ENCODE results near the gene GEN1.

GEN1 gene

GRCh38 chr2:17749753-17750438, 4.0 kb upstream of the GEN1 start:
- TF ChIP-seq, protein P1, sequence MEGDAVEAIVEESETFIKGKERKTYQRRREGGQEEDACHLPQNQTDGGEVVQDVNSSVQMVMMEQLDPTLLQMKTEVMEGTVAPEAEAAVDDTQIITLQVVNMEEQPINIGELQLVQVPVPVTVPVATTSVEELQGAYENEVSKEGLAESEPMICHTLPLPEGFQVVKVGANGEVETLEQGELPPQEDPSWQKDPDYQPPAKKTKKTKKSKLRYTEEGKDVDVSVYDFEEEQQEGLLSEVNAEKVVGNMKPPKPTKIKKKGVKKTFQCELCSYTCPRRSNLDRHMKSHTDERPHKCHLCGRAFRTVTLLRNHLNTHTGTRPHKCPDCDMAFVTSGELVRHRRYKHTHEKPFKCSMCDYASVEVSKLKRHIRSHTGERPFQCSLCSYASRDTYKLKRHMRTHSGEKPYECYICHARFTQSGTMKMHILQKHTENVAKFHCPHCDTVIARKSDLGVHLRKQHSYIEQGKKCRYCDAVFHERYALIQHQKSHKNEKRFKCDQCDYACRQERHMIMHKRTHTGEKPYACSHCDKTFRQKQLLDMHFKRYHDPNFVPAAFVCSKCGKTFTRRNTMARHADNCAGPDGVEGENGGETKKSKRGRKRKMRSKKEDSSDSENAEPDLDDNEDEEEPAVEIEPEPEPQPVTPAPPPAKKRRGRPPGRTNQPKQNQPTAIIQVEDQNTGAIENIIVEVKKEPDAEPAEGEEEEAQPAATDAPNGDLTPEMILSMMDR (IDR thresholded peaks at IDR 0.05; ENCODE audit: unreplicated experiment in 3 of 3), result no peak
- peak overlapping the region; percentile 18 to 44 (median 40) for H3K4me3 Mint-ChIP-seq
- peaks cover 20% of the 10 kb centered on the region for H3K4me1 Mint-ChIP-seq

GRCh38 chr2:17752246-17752645, 1.7 kb upstream of the GEN1 start:
- Mint-ChIP-seq H3K9me3 (no peaks in the 10 kb centered on the region), H3K27me3 (ENCODE audit: low read depth) (no peaks in the 10 kb centered on the region), H3K36me3 (ENCODE audit: low read depth) (no peaks in the 10 kb centered on the region), H3K4me1 (peaks cover 36% of the 10 kb centered on the region), H3K27ac (peak overlapping the region; percentile 86 to 93 (median 92)), H3K4me3 (peak overlapping the region; percentile 85 to 92 (median 90))
- TF ChIP-seq, protein P1 (IDR thresholded peaks at IDR 0.05; ENCODE audit: unreplicated experiment in 3 of 3), result no peak

More at GRCh38 chr2:17749753-17750438, 4.0 kb upstream of the GEN1 start:
- peaks cover 4% of the 10 kb centered on the region for H3K36me3 Mint-ChIP-seq (ENCODE audit: low read depth)
- H3K9me3 Mint-ChIP-seq, result no peaks in the 10 kb centered on the region
- H3K27ac Mint-ChIP-seq, result peak overlapping the region in 2 of 3 experiments; percentile 13 to 22
- H3K27me3 Mint-ChIP-seq (ENCODE audit: low read depth), result no peaks in the 10 kb centered on the region

GRCh38 chr2:17752892-17753802, 791 bp upstream of the GEN1 start:
- peaks cover 41% of the 10 kb centered on the region for H3K4me1 Mint-ChIP-seq
- TF ChIP-seq, protein P1 (IDR thresholded peaks at IDR 0.05; ENCODE audit: unreplicated experiment in 3 of 3), result no peak
- H3K9me3 Mint-ChIP-seq, result no peaks in the 10 kb centered on the region
- peak overlapping the region; percentile 86 to 93 (median 92) for H3K27ac Mint-ChIP-seq
- H3K4me3 Mint-ChIP-seq, result peak overlapping the region; percentile 85 to 92 (median 90)
- H3K27me3 Mint-ChIP-seq (ENCODE audit: low read depth), result no peaks in the 10 kb centered on the region
- no peaks in the 10 kb centered on the region for H3K36me3 Mint-ChIP-seq (ENCODE audit: low read depth)

DNA sequence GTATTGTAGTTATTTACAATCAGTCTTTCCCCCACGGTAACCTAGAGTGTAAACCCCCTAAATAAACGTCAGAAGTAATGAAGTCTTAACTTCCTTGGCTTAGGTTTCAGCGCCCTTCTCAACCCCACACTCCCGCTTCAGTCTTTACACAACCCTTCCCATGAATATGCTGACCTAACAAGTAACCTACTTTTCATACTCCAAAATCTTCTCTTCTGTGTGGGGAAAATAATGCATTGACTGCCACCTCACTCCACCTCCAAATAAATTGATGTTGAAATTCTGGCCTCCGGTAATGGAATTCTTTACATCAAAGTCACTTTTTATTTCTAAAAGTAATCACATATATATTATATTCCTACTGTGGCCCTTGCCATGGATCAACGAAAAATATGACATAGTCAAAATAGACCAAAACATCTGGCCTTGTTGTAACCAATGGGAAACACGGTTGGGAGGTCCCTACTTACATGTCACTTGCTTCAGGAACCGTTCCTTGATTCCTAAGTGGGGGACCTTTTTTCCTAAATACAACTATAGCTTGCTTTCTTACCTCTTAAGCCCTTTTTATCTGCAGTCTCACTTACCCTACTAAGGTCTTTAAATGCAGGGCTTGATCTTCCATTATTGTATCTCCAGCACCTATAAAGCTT, 961 bp downstream of the GEN1 start:
- Mint-ChIP-seq H3K27me3 (ENCODE audit: low read depth) (no peaks in the 10 kb centered on the region), H3K36me3 (ENCODE audit: low read depth) (no peaks in the 10 kb centered on the region), H3K4me1 (peaks cover 44% of the 10 kb centered on the region), H3K27ac (peak overlapping the region; percentile 79 to 92 (median 88)), H3K9me3 (no peaks in the 10 kb centered on the region), H3K4me3 (peak overlapping the region; percentile 85 to 92 (median 90))
- TF ChIP-seq, protein P1 (IDR thresholded peaks at IDR 0.05; ENCODE audit: unreplicated experiment in 3 of 3), result no peak

GRCh38 chr2:17756668-17757067, 2.7 kb downstream of the GEN1 start:
- TF ChIP-seq, protein P1 (IDR thresholded peaks at IDR 0.05; ENCODE audit: unreplicated experiment in 3 of 3), result no peak
- Mint-ChIP-seq H3K27ac (peak overlapping the region; percentile 35 to 77 (median 75)), H3K4me1 (peaks cover 40% of the 10 kb centered on the region), H3K9me3 (no peaks in the 10 kb centered on the region), H3K4me3 (peak overlapping the region; percentile 69 to 80 (median 76)), H3K36me3 (ENCODE audit: low read depth) (peaks cover 5% of the 10 kb centered on the region), H3K27me3 (ENCODE audit: low read depth) (no peaks in the 10 kb centered on the region)
